ENCODE results near the gene PRDM4.
A peak's percentile ranks its signal among the peaks of the same experiment; 100 is the strongest.
"Not testable (repeated sequence)": the region's sequence is repeated elsewhere in the genome, so short reads cannot be mapped to it uniquely, and the experiment has no call there.

DNA sequence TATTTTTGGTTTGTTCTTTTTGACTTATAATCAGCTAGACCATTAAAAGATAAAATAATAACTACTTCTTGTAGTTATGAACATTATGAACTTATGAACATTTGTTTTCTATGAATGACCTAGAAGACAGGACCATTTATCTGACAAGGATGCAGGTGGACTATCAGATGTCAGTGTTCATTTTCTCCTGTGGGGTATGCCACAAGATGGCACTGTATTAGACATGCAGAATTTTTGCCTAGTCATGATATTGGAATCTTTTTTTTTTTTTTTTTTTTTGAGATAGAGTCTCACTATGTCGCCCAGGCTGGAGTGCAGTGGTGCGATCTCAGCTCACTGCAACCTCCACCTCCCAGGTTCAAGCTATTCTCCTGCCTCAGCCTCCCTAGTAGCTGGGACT is 65.2 kb downstream of the PRDM4 start:
- TF ChIP-seq, protein P1, sequence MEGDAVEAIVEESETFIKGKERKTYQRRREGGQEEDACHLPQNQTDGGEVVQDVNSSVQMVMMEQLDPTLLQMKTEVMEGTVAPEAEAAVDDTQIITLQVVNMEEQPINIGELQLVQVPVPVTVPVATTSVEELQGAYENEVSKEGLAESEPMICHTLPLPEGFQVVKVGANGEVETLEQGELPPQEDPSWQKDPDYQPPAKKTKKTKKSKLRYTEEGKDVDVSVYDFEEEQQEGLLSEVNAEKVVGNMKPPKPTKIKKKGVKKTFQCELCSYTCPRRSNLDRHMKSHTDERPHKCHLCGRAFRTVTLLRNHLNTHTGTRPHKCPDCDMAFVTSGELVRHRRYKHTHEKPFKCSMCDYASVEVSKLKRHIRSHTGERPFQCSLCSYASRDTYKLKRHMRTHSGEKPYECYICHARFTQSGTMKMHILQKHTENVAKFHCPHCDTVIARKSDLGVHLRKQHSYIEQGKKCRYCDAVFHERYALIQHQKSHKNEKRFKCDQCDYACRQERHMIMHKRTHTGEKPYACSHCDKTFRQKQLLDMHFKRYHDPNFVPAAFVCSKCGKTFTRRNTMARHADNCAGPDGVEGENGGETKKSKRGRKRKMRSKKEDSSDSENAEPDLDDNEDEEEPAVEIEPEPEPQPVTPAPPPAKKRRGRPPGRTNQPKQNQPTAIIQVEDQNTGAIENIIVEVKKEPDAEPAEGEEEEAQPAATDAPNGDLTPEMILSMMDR (conservative IDR thresholded peaks at IDR 0.05; ENCODE audit: low read depth, low read length), result peak; percentile 39
- not testable (repeated sequence) for TF ChIP-seq MXI1 (IDR thresholded peaks at IDR 0.05; ENCODE audit: borderline replicate concordance, low read depth, low read length); RAD21 (IDR thresholded peaks at IDR 0.05; ENCODE audit: low read length); RCOR1 (IDR thresholded peaks at IDR 0.05; ENCODE audit: insufficient replicate concordance, low read length); POLR2A (IDR thresholded peaks at IDR 0.05; ENCODE audit: low read depth, low read length); CHD1 (IDR thresholded peaks at IDR 0.05; ENCODE audit: low read depth, low read length); CEBPB (IDR thresholded peaks at IDR 0.05; ENCODE audit: low read depth, low read length); FOS (IDR thresholded peaks at IDR 0.05; ENCODE audit: low read depth, low read length)
- peak; percentile 75 for TF ChIP-seq MAFK (IDR thresholded peaks at IDR 0.05; ENCODE audit: low read depth, low read length)
- peak; percentile 86 for TF ChIP-seq NFE2L2 (IDR thresholded peaks at IDR 0.05; ENCODE audit: low read depth, low read length)
